NOMO-1 treated with DMSO at 0.1 percent for 48 hours (cell line): Measurements from ENCODE around the gene LIN7C.
"Not testable (repeated sequence)": the region's sequence is repeated elsewhere in the genome, so short reads cannot be mapped to it uniquely, and the experiment has no call there.

Source experiments
- DNase-seq: peaks from one replicate; lab custom pipeline; 2025; ENCODE audit not compliant: unreplicated experiment; lab: John Stamatoyannopoulos, UW

LIN7C gene, protein sequence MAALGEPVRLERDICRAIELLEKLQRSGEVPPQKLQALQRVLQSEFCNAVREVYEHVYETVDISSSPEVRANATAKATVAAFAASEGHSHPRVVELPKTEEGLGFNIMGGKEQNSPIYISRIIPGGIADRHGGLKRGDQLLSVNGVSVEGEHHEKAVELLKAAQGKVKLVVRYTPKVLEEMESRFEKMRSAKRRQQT

DNA sequence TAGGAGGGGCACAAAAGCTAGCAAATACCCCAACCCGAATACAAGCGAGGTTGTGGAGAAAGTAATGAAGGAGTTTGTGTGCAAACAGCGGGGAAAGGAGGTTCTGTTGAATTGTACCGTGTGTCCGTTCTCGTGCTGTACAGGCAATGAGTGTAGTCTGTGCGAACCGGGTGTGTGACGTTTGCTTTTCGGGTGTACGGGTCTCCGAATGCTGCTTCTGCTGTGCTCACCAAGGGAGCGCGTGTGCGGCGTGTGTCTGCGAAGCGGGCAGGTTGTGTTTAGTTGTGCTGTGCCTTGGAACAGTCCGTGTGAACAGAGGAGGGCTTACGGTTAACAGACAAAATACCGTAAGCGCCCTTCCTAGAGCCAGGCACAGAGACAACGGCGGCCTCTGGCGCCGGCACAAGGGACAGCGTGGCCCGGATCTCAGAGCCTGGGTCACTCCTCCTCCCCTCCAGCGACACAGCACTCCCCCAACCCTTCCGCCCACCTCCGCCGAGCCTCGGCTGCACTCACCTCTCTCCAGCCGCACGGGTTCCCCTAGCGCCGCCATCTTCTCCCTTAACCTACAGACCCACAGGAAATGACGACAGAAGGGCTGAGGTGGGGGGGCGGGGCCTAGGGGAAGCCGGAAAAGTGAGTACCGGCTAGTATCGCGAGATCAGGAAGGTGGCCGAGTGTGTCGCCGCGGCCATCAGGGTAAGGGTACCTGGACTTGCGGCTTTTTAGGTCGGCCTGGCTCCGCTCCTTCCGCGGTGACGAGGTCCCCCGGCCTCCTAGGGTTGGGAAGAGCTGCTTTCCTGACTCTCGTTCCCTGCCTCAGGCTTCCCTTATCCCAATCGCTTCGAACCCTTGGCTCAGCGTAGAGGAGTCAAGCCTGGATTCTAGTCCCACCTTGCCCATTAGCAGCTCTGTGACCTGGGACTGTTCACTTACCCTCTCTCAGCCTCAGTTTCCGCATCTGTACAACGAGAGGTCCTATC, at the start of gene LIN7C:
LIN7C (minus strand) TSS at position 570 of the 983 bp plus-strand sequence; CDS start at position 553, 17 bp downstream.
- DNase-seq = peak; percentile 96

DNA sequence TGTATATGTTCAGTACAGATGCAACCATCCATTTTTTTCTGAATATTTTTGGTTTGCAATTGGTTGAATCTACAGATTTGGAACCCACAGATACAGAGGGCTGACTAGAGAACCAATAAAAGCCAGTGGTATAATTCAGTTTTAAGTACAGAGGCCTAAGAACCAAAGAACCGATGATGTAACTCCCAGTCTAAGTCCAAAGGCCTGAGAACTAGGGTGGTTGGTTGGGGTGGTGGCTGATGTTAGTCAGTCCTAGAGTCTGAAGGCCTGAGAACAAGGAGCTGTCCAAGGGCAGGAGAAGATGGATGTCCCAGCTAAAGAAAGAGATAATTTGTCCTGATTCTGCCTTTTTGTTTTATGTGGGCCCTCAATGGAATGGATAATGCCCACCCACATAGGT, 48.7 kb upstream of the LIN7C start:
- DNase-seq = no peak

DNA sequence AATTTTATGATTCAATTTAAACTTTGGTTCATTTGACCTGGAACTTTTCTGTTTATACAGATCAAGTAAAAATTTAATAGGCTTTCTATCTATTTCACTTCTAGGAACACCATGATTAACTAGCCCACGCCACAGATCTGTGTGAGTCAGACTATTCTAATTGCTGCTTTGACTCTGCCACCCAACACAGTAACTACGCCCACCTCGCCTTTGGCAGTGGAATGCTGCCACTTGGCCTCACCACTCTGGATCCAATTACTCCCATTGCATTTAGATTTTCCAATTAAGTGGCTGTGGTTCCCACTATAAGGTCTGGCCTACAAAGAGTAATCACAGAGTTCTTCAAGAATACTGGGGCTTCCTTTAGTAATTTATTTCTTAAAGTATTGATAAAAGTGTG, 46.6 kb upstream of the LIN7C start:
- no peak for DNase-seq

DNA sequence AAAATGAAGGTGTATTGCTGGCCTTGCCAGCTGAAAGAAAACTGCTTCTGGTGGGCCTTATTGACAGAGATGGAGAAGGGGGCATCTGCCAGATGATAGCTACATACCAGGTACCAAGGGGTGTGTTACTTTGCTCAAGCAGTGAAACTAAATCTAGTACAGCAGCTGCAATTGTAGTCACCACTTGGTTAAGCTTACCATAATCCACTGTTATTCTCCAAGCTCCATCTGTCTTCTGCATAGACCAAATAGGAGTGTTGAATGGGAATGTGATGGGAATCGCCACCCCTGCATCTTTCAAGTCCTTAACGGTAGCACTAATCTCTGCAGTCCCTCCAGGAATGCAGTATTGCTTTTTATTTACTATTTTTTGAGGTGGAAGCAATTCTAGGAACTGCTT, 45.8 kb upstream of the LIN7C start:
- DNase-seq = no peak

DNA sequence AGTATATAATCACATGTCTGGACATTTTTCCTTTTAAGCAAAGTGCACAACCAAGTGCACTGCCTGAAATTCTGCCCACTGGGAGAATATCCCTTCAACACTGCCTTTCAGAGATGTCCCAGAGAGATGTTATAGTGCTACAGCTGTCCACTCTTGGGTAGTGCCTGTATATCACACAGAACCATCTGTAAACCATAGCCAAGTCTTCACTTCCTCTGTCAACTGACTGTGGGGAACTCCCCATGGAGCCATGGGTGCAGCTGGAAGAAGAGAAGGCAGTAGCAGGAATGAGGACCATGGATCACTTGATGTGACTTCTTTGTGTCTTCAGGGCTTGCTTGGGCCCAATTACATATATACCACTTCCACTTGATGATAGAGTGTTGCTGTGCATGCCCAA, 44.6 kb upstream of the LIN7C start:
- no peak for DNase-seq

DNA sequence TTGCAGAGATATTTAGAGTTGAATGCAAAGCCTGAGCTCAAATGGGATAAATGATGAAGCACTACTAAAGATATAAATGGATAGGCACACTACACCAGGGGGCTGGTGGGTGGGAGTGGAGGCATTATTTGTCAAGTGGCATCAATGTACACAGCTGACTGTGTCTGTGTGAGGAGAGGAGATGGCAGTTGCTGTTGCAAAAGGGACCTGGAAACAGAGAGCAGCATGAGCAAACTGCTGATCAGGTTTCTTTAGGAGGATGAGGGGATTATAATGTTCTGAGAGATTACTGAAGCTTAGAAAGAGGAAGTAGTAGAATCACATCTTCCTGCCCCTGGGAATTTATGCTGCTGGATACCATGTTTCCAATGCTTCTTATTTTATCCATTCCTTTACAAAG, 39.4 kb upstream of the LIN7C start:
- DNase-seq = no peak

DNA sequence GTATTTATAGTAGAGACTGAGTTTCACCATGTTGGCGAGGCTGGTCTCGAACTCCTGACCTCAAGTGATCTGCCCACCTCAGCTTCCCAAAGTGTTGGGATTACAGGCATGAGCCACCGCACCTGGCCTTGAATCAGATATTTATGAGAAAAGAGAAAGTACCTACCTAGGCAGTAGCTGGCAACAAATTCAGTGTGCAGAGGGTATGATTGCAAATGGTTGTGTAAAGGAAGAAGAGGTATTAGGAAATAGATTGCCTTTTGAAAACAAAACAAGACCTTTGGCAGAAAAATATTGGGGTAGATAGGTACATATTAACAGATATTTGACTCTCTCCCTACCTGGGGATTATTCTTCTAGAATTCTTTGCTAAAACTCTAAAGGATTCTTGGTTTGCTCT, 38.5 kb upstream of the LIN7C start:
- DNase-seq = no peak

DNA sequence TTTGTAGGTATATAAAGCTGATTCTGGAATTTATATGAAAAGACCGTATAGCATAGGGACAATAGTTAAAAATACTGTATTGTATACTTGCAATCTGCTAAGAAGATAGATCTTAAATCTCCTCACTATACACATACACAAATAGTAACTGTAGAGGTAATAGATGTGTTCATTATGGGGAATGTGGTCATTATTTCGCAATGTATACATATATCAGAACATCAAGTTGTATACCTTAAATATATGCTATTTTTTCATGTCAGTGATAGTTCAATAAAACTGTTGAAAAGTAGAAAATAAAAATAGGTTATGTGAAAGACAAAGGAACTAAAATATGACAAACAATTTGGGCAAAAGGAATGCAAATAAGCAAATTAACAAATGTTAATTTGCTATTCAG, 35.2 kb upstream of the LIN7C start:
- no peak for DNase-seq

DNA sequence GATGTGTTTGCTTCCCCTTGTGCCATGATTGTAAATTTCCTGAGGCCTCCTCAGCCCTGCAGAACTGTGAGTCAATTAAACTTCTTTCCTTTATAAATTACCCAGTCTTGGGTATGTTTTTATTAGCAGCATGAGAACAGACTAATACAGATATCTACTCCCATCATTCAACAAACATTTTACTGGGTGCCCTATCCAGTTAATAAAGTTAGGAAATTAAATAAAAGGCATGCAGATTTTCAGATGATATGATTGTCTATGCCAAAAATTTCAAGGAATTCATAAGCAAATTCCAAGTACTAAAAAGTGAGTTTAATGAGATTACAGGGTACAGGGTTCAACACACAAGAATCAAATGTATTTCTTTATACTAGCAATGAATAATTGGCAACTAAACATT, 33.5 kb upstream of the LIN7C start:
- no peak for DNase-seq

DNA sequence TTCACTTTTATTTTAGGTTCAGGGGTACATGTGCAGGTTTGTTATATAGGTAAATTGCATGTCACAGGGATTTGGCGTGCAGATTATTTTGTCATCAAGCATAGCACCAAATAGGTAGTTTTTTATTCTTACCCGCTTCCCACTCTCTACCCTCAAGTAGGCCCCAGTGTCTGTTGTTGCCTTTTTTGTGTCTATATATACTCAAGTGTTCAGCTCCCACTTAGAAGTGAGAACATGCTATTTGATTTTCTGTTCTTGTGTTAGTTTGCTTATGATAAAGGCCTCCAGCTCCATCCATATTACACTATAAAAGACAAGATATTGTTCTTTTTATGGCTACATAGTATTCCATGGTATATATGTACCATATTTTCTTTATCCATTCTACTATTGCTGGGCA, 28.5 kb upstream of the LIN7C start:
- DNase-seq = no peak

DNA sequence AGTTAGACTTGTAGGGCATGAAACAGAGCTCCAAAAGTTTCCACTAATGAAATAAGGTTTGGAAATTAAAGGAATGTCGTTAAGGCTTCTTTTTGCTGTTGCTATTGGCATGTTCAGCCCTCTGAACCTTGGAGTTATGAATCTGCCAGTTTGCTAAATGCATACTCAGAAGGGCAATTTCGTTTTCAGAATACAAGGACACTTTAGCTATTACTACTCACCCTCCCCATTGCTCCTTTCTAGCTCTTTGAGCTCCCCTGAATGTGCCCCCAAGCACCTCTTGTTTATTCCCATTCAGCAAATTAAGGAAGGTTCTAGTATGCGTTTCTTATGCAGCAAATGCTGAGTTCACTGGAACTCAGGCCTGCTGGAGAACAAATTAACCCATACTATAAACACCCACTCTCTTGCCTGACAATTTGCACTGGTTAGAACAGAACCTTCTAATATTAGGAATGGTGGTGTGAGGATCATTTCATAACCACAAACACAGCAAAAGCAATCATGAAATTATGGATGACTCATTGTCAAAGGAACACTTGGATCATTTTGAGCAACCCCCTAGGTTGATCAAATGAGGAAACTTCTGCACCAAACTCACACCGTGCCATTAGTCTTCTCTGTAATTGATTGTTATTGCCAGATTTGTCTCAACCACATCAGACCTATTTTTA, 26.2 kb upstream of the LIN7C start:
- DNase-seq = peak; percentile 71

DNA sequence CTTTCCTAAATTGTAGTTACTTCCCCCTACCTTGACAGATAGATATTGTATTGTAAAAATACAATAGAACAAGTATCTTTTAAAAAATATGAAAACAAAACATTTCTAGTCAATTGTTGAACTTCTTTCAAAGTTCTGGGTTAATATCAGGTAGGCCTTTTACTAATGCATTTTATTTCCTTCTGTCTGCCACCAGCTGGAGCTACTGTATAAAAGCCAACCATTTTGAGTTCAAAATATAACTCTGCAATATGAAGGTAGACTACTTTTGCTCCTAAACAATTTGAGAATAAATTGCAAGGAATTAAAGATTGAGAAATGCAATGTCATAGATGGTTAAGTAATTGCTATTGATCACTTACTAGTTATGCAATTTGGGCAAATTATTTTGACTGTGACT, 22.1 kb upstream of the LIN7C start:
- DNase-seq = no peak

DNA sequence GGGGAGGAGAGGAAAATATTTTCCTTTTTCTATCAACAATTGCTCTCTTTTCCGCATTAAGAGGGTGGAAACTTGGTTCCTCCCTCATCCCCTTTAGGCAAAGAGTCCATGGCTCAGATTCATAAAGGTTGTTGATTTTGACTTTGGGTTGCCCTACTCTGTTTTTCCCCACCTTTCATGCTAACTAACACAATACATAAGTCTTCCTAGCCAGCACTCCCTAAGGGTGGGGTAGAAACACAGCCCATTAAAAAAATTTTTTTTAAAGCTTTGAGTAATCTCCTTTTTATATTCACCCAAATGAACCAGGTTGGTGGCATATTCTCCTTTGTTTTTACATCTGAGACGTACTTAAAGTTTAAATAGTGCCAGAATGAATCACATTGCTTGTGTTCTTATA, 20.0 kb upstream of the LIN7C start:
- no peak for DNase-seq

DNA sequence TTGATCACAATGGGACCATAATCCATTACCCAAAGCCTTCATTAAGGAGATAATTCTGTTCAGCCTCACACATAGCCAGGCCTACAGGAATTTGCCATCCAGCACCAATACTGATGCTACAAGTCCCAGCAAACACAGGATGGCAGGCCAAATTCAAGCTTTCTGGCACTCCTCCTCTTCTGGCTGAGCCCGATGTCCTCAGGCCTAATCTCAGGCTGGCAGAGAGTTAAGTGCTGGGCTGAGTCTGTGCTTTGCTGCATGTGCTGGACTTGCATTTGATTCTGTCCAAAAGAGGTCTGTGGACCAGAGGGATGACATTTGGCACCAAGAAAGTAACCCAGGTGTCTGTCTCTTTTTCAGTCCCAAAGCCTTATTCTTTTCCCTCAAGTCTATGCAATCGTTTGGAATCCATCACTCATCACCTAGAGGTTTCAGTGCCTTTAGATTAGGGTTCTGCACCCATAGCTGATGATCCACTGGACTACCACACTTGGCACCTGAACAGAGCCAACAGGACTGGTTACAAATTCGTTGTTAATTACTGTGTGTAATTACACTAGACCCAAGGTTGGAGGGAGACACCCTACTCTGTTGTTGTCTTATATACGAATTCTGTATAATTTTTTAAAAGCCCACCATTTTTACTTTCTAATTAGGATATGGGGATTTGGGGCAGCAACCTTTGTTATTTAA, 19.4 kb upstream of the LIN7C start:
- DNase-seq = no peak

DNA sequence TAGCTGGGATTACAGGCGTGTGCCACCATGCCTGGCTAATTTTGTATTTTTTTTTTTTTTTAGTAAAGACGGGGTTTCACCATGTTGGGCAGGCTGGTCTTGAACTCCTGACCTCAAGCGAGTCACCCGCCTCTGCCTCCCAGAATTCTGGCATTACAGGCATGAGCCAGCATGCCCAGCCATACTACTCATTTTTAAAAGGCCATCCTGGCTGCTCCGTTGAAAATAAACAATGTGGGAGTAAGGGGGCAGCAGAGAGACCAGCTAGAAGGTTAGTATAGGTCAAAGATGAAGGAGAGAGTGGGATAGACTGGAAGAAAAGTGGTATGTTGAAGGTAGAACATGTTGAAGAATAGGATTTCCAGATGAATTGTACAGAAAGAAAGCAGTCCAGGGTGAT, 17.6 kb upstream of the LIN7C start:
- DNase-seq = no peak

DNA sequence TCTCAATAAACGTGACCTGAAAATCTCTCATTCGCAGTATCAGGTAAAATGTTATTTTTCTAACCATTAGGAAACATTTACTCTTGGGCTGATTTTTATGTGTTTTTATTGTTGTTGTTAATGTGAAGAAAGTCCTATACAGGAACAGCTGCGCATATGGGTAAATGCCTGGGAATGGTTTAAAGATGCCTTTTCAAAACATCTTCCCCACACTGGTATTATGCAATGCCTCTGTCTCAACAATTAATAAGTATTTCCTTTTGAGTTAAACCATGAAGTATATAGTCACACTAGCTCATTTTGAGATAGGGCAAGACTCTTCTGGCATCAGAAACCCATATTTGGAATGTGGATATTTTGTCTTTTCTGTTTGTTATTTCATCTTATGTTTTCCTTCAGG, 13.7 kb upstream of the LIN7C start:
- peak; percentile 43 for DNase-seq

DNA sequence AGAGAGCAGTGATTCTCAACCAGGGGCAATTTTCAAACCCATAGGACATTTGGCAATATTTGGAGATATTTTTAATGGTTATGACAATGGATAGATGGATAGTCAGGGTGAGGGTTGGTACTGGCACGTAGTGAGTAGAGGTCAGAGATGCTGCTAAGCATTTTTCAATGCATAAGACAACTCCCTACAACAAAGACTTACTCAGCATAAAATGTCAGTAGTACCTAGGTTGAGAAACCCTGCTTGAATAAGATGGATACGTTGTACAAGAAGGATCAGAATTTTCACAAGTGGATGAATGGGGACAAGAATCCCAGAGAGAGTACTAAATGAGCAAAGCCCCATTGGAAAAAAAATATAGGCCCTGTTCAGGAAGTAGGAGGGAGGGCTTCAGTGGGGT, 11.9 kb upstream of the LIN7C start:
- DNase-seq = no peak

DNA sequence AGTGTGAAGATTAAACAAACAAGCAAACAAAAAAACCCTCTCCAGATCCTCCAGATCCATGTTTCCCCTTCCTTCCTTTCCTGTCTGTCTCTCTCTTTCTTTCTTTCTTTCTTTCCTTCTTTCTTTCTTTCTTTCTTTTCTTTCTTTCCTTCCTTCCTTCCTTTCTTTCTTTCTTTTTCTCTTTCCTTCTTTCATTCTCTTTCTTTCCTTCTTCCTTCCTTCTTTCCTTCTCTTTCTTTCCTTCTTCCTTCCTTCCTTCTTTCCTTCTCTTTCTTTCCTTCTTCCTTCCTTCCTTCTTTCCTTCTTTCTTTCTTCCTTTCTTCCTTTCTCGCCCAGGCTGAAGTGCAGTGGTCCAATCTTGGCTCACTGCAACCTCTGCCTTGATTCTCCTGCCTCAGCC, 10.9 kb upstream of the LIN7C start:
- not testable (repeated sequence) for DNase-seq

DNA sequence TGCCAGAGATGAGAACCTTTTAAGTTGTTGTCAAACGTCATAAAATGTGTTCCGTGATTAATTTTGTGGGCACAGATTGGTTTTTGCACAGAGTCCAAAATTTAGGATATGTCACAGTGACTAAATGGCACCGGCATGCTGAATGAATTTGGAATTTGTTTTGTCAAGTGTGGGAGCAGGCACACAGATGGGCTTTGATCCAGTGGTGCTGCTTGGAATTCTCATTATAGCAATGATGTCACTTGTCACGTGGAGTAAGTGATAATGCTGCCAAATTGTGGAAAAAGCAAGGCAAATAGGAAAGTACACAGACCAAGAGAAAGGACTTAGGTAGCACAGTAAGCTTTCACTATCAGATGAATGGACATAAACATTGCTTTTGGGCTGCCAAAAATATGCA, 8.0 kb upstream of the LIN7C start:
- DNase-seq = no peak

DNA sequence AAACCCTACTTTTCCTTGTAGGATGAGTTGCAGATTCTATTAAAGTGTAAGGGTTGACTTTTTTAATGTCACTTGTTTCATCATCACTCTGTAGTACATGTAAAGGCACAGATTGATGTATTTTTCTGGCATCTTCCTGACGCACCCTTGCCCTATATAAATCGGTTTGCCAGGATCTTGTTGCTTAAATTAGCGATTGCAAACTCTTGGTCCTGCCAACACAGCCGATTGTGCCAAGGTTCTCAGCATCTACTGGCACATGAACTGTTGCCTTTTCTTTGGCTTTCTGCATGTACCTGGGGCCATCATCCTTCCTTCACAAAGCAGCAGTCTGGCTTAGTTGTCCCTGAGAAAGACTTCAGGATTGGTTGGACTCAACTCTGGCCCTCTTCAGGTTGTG, 7.5 kb upstream of the LIN7C start:
- DNase-seq = no peak

DNA sequence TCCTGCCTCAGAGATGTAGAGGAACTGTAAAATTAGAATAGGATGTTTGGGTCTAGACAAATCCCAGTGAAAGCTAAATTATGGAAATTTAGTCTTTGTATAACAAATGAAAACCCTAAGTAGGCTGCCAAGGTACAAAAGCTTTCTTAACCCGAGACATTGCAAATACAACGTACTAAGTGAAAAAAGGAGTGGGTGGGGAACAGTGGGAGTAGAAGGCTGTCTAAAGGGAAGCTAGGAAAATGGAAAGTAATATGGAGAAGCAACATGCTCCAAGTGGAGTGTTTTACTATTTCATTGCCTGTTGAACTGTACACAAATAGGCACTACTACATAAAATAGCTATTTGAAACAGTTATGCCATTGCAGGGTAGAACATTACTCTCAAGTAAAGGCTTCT, 6.8 kb upstream of the LIN7C start:
- no peak for DNase-seq
